T-helper 2 cell treated with Interferon-gamma antibody and Interleukin-4, amounts not matched to agents 100 ng/mL and 5 ng/mL, for 36 hours (primary cell): ENCODE results near the gene NFKB1. TPM values are rescaled to one million over a fixed set of nuclear protein-coding genes. Genes with fewer than 3 reads are reported as not detected.

Experiments
- total RNA-seq: library from RNA; stranded (reverse); gene quantifications from 2 replicates; pipeline ENCODE4 v1.2.3, GENCODE V29; 2022

The NFKB1 gene
- total RNA-seq, 1 donor from 2014 or later, result 141 TPM

Other genes with a start within 250 kb of the NFKB1 start
- gene SLC39A8, start 155.9 kb upstream of the NFKB1 start, total RNA-seq, result 96.6 and 99.8 TPM in 2 replicates